VCaP (cell line): ENCODE results near the gene MGAT4B.

ENCODE experiments used
- H3K27ac ChIP-seq: fragments of 450-650 bp; 2 replicates; pipeline ENCODE4 v1.5.1; 2017
- TF ChIP-seq, protein P1 (sequence below): fragments of 450-650 bp; conservative IDR thresholded peaks from 2 replicates; pipeline ENCODE4 v1.5.1; 2017; ENCODE audit warnings: mild to moderate bottlenecking, moderate library complexity

Gene MGAT4B

GRCh38 chr5:179803651-179804554, 2.8 kb downstream of the MGAT4B start:
- TF ChIP-seq, protein P1, sequence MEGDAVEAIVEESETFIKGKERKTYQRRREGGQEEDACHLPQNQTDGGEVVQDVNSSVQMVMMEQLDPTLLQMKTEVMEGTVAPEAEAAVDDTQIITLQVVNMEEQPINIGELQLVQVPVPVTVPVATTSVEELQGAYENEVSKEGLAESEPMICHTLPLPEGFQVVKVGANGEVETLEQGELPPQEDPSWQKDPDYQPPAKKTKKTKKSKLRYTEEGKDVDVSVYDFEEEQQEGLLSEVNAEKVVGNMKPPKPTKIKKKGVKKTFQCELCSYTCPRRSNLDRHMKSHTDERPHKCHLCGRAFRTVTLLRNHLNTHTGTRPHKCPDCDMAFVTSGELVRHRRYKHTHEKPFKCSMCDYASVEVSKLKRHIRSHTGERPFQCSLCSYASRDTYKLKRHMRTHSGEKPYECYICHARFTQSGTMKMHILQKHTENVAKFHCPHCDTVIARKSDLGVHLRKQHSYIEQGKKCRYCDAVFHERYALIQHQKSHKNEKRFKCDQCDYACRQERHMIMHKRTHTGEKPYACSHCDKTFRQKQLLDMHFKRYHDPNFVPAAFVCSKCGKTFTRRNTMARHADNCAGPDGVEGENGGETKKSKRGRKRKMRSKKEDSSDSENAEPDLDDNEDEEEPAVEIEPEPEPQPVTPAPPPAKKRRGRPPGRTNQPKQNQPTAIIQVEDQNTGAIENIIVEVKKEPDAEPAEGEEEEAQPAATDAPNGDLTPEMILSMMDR, result no peak
- H3K27ac ChIP-seq, result peak overlapping the region; percentile 100

DNA sequence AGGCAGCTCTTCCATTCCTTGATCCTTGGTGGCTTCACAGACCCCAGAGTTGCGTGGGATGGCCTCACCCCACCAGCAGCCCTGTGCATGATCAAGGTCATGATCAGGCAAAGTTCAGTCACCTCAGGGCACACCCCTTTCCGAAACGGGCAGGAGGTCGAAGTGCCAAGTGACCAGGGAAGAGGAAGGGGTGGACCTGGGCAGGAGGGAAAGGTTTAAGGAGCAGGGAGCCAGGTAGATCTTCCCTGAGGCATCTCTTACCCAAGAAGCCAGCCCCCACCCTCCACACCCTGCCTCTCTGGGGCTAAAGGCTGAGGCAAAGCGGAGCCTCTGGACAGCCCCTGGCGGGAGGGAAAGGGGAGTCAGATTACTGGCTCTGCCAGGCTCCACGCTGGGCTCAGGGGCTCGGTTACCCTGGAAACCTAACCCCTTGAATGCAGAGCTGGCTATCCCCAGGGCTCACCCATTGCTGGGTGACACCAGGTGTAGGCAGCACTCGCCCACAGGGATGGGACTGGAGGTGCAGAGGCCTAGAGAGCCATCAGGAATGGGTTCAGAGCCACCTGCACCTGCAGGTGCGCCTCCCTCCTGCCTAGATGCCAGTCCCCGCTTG, 3.6 kb downstream of the MGAT4B start:
- TF ChIP-seq, protein P1, result no peak
- peak overlapping the region; percentile 100 for H3K27ac ChIP-seq

DNA sequence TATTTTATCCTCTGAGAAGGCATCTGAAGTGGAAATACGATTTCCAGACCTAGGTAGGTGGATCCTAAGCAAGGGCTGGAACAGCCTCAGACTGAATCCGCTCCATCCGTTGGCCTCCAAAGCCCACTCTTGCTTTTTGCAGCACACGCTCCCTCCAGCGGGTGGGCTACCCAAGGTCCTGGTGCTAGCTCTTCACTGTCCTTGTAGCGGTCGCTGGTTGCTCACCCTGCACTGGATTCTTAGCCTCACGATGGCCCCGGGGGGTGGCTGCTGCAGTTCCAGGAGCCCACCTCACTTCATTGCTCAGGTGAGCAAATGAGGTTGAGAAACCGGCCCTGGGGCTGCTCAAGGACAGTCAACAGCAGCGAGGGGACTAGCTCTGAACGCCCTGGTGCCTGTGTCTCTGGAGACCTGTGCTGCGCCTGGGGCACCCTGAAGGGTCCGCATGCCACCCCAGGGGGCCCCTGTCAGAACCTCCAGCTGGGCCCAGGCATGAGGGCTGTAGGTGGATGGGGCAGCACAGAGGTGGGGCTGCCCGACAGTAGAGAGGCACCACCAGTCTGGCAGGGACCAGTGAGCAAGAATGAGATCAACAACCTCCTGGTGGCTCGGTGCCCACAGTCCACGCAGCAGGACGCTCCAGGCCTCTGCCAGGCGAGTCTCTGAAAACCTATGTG, 4.3 kb downstream of the MGAT4B start:
- TF ChIP-seq, protein P1, result no peak
- H3K27ac ChIP-seq, result peak overlapping the region; percentile 100

DNA sequence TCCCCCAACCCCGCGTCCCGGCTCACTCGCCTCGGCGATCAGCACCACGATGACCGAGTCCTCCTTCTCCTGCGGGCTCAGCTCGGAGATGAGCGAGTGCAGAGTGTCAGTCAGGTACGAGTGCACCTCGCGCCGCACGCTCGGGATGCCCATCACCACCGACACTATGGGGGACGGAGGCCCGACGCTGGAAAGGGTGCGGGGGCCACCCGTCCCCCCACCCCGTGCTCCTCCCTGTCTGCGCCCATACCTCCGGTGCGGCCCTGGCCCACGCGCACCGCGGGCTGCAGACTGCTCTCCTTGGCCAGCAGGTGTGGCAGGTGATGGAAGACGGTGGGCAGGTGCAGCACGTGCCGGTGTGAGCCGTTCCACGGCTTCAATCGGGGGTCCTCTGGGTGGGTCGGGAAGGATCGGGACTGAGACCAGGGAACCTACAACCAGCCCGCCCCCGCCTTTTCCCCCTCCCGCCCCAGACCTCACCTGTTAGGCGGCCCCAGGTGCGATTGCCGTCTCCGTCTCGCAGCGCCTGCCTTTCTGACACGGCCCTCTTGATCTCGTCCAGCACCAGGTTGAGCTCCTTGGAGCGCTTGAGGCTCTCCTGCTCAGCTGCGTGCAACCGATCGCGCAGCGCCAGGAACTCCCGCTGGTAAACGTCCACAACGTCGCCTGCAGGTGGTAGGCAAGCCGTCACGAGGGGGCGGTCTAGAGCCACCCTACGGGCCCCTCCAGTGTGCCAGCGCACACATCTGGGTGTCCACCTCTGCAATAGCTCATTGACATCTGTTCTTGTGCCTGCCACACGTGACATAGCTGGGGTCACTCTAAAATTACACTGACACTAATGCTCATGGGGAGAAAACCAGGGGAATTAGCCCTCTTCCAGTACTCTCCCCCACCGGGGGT, 5.1 kb downstream of the MGAT4B start:
- peak overlapping the region; percentile 100; the same call in 1 of the 2 replicates for H3K27ac ChIP-seq
- TF ChIP-seq, protein P1, result no peak

DNA sequence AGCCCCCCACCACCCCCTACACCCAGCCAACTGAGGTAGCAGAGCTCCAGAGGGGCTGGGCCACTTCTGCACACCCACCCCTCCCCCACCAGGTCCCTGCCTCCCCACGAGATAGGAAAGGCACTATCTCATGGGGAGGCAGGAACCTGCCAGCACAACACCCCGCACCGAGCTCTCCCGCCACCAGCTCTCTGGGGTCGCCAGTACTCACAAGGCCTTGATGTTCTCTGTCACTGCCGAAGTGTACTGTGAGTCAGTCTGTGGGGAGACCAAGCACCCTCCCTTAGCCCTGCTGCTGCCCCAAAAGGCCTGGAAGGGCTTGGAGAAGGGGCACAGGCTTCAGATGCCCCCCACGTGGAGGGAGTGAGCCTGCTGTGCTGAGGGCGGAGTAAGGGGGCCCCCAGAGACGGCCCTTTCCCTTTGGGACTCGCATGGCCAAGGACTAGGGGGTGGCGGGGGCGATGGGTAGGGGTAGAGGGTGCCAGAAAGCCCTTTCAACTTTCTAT, 5.9 kb downstream of the MGAT4B start:
- H3K27ac ChIP-seq, result no peak overlapping the region
- TF ChIP-seq, protein P1, result no peak

- peak overlapping the region; percentile 31 for H3K27ac ChIP-seq
- TF ChIP-seq, protein P1, result no peak
These were observed 6.5 kb downstream of the MGAT4B start for GRCh38 chr5:179800071-179800695.
